ENCODE data around the gene KRT6A.
"Not testable (repeated sequence)": the region's sequence is repeated elsewhere in the genome, so short reads cannot be mapped to it uniquely, and the experiment has no call there.

KRT6A gene

GRCh38 chr12:52500574-52500973, 7.5 kb upstream of the KRT6A start:
- DNase-seq = not testable (repeated sequence)

GRCh38 chr12:52499806-52500560, 6.9 kb upstream of the KRT6A start:
- no peak for DNase-seq

- no peak for DNase-seq
These were observed 5.9 kb upstream of the KRT6A start for GRCh38 chr12:52498946-52499345.

- no peak for DNase-seq
These were observed 4.9 kb upstream of the KRT6A start for GRCh38 chr12:52497975-52498374.

- no peak for DNase-seq
These were observed 3.6 kb upstream of the KRT6A start for GRCh38 chr12:52496590-52497071.

- DNase-seq = no peak
These were observed 3.0 kb upstream of the KRT6A start for GRCh38 chr12:52496054-52496453.

GRCh38 chr12:52495389-52495788, 2.3 kb upstream of the KRT6A start:
- DNase-seq = no peak

- DNase-seq = no peak
These were observed 1.5 kb upstream of the KRT6A start for GRCh38 chr12:52494518-52494917.

GRCh38 chr12:52494100-52494499, 1.0 kb upstream of the KRT6A start:
- no peak for DNase-seq

GRCh38 chr12:52492405-52492804, 652 bp downstream of the KRT6A start:
- DNase-seq = not testable (repeated sequence)

GRCh38 chr12:52491495-52491894, 1.6 kb downstream of the KRT6A start:
- not testable (repeated sequence) for DNase-seq

- no peak for DNase-seq
These were observed 4.3 kb downstream of the KRT6A start for GRCh38 chr12:52488736-52489135.

- DNase-seq = not testable (repeated sequence)
These were observed 5.2 kb downstream of the KRT6A start for GRCh38 chr12:52487744-52488443.

GRCh38 chr12:52487211-52487610, 5.8 kb downstream of the KRT6A start:
- no peak for DNase-seq

- DNase-seq = no peak
These were observed 6.6 kb downstream of the KRT6A start for GRCh38 chr12:52486166-52487105.

GRCh38 chr12:52480073-52480472, 13.0 kb downstream of the KRT6A start:
- DNase-seq = no peak

GRCh38 chr12:52477651-52478050, 15.4 kb downstream of the KRT6A start:
- DNase-seq = no peak

GRCh38 chr12:52474212-52474611, 18.8 kb downstream of the KRT6A start:
- DNase-seq = no peak

GRCh38 chr12:52473768-52474167, 19.3 kb downstream of the KRT6A start, which contains the start of gene KRT6C:
TSS of gene KRT6C (minus strand) at chr12:52473805. CDS start at chr12:52473737, 68 bp downstream.
- no peak for DNase-seq

- DNase-seq = no peak
These were observed 23.2 kb downstream of the KRT6A start for GRCh38 chr12:52469853-52470252.

- DNase-seq = no peak
These were observed 28.2 kb downstream of the KRT6A start for GRCh38 chr12:52464897-52465296.

GRCh38 chr12:52461693-52462092, 31.4 kb downstream of the KRT6A start:
- DNase-seq = no peak

- DNase-seq = no peak
These were observed 34.2 kb downstream of the KRT6A start for GRCh38 chr12:52458861-52459260.
